NCI-H2029 treated with DMSO at 0.1 percent for 48 hours (cell line): ENCODE data around the gene INPP5K.
"Not testable (repeated sequence)": the region's sequence is repeated elsewhere in the genome, so short reads cannot be mapped to it uniquely, and the experiment has no call there.

Experiments used
- DNase-seq: peaks from one replicate; lab custom pipeline; 2025; lab: John Stamatoyannopoulos, UW

INPP5K gene

DNA sequence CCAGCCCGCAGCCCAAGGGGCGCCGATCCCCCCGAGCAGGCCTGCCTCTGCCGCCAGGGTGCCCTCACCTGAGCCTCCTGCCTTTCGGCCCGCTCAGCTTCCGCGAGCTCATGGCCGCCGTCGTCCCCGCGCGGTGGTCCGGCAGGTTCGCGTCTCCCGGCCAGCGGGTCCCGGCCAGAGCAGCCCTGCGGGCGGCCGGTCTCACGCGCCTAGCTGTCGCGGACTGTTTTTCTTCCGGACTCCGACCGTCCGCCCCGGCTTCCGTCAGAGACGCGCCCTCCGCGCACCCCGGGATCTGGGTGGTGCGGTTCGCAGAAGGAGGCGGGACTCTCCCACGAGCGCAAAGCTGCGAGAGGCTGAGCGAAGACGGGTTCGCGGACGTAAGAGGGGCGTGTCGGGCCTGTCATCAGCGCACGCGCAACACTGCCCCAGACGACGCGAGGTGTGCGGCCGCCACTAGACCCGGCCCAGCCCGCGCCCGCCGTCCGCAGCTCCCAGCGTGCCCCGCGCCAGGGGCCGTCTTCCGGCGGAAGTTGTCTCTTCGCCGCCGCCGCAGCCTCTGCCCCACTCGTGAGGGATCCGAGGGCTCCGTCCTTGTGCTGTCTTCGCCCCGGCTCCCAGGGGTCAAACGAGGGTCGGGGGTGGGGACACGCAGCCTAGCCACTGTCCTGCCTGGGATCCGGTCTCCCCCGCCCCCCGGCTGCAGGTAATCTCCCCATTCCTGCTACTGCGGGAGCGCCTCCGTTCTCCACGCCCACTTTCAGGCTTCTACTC, at the start of gene INPP5K:
INPP5K (minus strand) TSS at position 225 of the 774 bp plus-strand sequence; CDS start at position 112, 113 bp downstream.
- peak; percentile 37 for DNase-seq

DNA sequence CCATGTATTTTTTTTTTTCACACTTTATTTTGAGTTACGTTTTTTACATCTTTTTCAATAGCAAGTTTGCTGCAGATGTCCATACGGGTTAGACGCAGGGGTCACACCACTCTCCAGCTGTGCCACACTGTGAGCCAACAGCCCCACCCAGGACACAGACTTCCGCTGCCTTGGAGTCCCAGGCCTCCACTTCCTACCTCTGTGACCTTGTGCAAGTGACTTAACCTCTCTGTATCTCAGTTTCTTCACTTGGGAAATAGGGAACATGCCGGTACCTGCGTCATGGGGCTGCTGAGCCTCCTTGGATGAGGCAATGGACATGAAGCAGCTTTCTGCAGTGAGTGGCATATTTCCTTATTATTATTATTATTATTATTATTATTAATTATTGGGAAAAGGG, 49.5 kb upstream of the INPP5K start:
- DNase-seq: no peak

DNA sequence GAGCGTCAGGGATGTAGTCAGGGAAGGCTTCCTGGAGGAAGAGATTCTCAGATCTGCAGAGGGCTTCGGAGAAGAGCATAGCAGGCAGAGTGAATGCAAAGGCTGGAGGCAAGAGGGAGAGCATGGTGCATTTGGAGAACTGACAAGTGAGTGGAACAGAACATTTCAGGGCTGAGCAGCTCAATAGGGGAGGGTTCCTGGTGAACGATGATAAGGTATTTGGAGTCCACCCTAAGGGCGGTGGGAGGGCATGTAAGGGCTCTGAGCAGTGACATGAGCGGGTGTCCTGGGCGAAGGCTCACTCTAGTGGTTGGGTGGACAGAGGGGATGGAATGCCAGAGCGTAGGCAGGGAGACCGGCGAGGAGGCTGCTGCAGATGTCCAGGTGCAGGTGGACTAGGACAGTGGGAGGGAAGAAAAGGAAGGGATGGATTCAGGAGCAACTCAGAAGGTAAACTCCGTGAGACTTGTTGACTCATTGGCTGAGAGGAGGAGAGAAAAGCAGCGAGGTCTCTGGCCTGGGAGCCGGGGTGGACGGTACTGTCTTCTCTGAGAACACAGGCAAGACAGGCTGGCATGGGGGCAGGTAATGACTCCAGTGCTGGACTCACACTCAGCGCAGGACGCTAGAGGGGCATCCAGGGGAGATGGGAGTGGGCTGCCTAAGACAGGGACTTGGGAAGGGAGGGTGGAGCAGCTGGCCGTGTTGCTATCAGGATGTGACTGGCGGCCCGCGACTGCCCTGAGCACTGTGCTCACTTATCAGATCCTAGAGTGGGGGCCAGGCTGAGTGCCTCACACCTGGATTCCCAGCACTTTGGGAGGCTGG, 47.6 kb upstream of the INPP5K start:
- DNase-seq: no peak

DNA sequence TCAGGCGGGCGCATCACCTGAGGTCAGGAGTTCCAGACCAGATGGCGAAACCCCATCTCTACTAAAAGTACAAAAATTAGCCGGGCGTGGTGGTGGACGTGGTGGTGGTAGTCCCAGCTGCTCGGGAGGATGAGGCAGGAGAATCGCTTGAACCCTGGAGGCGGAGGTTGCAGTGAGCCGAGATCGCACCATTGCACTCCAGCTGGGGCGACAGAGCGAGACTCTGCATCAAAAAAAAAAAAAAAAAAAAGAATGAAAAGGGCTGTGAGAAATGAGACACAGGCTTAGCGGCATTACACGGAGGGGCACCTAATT, 47.0 kb upstream of the INPP5K start:
- not testable (repeated sequence) for DNase-seq

DNA sequence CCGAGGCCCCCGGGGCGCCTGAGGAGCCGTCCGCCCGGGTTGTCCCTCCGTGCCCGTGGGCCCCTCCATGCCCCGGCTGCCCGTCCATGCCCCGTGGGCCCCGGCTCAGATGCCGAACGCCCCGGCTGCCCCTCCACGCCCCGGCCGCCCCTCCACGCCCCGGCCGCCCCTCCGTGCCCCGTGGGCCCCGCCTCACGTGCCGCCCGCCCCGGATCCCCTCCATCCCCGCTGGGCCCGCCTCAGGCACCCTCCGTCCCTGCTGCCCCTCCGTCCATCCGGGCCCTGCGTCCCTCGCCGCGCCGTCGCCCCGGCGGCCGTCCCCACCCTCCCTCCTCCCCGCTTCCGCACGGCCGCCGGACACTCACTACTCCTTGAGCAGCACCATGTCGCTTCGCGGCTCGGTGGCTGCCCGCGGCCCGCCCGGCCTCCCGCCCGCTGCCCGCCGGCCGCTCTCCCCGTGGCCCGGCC, 45.8 kb upstream of the INPP5K start:
- no peak for DNase-seq

DNA sequence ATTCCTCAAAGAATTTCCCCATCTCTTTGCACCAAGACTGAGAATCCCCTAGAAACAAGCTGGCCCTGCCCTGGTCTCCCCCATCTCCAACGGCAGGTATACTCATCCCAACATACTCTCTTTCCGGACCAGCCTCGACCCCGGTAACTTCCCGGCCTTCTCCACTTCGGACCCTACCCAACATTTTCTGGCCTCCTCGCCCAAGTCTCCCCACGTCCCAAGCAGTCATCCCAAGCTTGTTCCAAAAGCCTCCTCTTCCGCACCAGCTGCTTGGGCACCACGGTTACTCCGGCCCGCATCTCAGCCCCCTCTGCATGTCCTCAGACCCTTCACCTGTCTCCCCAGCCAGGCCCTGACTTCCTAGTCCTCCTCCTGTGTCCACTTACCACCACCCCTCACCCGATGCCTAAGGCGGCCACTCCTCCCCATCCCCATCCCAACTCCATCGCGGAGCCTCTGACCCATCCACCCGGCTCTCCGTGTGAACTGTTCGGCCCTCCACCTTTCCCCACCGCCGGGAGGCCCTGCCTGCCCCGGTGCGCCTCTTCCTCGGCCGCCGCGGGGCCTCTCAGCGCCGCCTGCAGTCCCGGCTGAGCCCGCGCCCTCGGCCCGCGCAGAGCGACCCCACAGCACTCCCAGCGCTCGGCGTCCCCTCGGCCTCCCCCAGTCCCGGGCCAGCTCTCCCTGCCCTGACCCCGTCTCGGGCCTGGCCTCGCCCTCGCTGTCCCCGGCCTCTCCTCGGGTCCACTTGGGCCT, 45.2 kb upstream of the INPP5K start:
- no peak for DNase-seq

DNA sequence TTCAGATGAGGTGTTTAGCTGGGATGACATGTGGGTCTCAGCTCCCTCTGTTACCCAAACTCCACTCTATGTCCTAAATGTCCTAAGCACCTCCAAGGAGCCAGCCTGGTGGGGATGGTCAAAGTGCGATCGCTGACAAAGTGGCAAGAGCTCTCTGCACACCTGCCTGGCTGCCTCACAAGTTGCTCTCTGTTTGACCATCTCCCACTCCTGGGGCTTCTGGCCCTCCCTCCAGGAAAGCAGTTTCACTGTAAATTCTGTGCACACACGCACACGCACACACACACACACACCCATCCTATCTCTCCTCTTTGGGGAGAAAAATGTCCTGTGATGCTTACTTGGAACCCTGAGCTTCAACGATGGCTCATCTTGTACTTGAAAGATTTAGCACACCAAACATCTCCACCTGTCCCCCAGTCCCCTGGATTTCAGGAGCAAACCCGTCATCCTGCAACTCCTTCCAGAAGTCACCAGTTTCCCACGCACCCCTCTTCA, 44.5 kb upstream of the INPP5K start:
- no peak for DNase-seq

DNA sequence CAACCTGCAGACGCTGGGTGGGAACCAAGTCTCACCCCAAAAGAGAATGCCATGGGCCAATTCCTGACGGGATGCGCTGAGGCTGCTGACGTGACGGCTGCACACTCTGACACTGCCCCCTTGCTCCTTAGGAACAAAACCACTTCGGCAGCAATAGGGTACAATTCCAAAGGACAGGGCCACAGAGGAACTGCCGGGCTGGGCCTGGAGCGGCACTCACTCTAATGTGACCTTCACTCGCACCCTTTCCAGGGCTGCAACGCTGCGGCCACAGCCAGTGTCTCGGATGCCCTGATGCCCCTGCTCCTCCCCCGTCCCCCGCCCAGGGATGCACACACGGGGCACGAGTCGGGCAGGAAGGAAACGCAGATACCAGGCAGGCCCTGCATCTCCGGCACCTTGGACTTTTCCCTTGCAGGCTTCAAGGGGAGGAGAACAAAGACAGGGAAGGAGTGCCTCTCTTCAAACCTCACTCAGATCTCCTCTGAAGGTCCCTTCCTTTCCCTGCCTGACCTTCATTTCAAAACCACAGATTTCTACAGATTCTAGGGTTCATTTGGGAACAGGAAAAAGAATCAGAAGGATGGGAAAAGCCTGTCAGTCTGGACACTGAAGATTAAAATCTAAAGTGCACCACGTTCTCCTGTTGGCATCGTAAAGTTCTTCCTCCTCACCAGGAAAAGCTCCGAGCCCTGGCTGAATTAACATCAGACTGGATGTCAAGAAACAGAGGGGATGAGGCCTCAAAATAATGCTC, 43.9 kb upstream of the INPP5K start:
- DNase-seq: no peak

GRCh38 chr17:1559047-1560043, 42.9 kb upstream of the INPP5K start:
- no peak for DNase-seq

- DNase-seq: no peak
Measured at GRCh38 chr17:1558401-1558800, 42.0 kb upstream of the INPP5K start.

DNA sequence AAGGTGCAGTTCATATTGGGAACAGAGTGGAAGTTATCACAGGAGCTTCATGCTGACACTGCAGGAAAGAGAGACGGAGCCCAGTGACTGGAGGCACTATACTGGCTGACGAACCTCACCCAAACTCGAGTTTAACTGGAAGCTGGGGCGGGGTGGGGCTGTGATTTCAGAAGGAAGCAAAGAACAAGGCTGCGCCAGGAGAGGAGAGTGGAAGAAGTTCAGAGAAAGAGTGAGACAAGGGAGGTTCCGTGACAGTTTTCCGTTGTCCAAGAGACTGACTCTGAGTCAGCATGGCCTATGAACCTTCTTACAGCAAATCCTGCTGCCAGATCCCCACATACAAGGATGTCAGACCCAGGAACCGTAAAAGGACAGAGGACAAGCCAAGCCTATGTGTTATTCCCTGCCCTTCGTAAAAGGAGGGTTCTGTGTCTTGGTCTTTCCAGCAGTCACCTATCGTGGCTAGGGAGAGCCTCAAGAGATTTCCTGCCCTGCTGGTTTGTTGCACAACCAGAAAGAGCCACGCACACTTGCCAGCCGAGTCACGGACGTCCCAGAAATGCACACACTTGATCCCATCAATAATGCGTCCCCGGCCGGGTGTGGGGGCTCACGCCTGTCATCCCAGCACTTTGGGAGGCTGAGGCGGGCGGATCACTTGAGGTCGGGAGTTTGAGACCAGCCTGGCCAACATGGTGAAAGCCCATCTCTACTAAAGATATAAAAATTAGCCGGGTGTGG, 41.1 kb upstream of the INPP5K start:
- no peak for DNase-seq

DNA sequence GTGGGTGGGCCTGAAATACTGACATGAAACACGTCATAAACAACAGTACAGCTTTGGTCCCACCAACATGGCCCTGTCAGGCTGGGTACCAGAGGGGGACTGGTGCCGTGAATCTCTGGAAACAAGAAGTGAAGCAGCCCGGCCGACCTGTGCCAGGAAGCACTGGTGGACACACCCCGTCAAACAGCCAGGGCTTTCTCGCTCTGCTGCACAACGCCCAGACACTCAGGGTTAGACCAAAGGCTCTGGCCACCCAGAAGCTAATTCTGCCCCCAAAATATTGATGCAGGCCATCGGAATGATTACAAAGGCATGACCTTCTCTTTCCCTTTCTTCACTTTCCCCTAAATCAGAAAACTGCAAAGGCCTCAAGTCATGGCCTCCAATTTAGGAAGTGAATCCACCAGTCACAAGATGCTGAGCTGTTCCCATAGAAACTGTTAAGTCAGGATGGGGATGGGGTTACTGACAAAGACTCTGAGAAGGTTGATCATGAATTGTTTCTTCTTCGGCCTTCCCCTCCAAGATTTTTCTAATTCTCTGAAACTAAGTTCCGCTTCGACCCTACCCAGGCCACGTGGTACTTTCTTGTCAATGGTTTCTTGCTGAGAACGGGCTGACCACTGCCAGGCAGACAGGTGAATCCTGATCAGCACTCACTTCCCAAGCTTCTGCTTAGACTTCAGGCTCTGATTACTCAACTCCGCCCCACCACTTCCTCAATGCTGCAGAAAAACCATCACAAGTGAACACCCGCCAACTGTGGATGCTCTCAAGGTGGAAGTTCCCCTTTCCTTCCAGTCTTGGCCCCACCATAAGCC, 39.4 kb upstream of the INPP5K start:
- DNase-seq: no peak

DNA sequence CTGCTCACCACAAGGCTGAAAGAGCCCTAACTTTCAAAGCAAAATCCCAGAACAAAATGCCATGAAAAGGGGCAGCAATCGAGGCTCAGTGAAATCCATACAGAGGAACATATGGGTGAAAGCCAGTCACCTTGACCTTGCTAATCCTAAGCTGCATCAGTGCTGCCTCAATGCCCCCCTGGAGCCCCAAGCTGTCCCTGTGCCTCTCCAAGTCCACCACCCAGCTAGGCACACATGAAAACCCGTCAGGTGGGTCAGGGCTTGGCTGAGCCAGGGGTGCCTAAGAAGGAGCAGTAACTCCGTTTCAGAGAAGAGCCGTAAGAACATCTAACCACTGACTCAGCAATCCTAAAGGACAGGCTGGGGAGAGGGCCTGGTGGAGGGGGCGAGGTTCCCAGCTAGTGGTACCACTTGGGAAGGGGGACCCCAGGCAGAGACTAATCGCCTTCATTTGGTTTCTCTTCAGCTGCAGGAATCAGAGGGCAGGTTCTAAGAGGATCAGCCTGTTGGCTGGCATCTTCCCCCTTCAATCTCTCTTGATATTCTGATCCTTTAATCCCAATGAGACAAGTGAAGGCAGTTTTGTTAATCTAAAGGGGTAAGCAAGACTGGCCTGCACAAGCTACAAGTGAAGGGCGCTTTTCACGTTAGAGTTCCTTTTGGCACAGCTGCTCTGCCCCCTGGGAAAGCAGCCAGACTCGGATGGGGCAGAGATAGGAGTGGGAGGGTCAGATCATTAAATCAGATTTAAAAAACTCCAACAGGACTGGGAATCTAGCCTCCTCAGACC, 38.5 kb upstream of the INPP5K start:
- no peak for DNase-seq

GRCh38 chr17:1553354-1554266, 37.2 kb upstream of the INPP5K start:
- DNase-seq: no peak

- no peak for DNase-seq
Measured at GRCh38 chr17:1552932-1553331, 36.5 kb upstream of the INPP5K start.

- no peak for DNase-seq
Measured at GRCh38 chr17:1551741-1552140, 35.3 kb upstream of the INPP5K start.

- no peak for DNase-seq
Measured at GRCh38 chr17:1548032-1548431, 31.6 kb upstream of the INPP5K start.
